Measurements from ENCODE around the gene TCF3. TPM values are rescaled to one million over a fixed set of nuclear protein-coding genes. Genes with fewer than 3 reads are reported as not detected.

Gene TCF3
- polyA plus RNA-seq, 4 donors, result 43.2 to 68.9 (median 52.7) TPM

- Histone ChIP-seq H3K36me3 (ENCODE audit: control insufficient read depth in 3 of 3, insufficient read depth in 2 of 3, low read depth in 1 of 3, low read length in 3 of 3) (peaks cover 14 to 95% (median 22%) of the 10 kb centered on the region in 3 donors), H3K9me3 (ENCODE audit: control insufficient read depth in 2 of 2, insufficient read depth in 1 of 2, low read depth in 1 of 2, low read length in 1 of 2) (no peaks in the 10 kb centered on the region), H3K27me3 (ENCODE audit: control insufficient read depth in 3 of 3, insufficient read depth in 3 of 3, low read length in 3 of 3) (no peaks in the 10 kb centered on the region), H3K4me3 (ENCODE audit: low read depth in 1 of 3, low read length in 3 of 3) (no peak overlapping the region), H3K4me1 (ENCODE audit: control insufficient read depth in 3 of 3, insufficient read depth in 2 of 3, low read depth in 1 of 3, low read length in 2 of 3) (peaks cover 0 to 6% (median 0%) of the 10 kb centered on the region in 3 donors), H3K27ac (ENCODE audit: low read depth in 1 of 3, low read length in 2 of 3) (no peak overlapping the region)
- FAIRE-seq, result no peak
- 75 to 81% (median 78%) methylated on average over 24 of the region's 24 CpGs for WGBS, 3 donors
- DNase-seq, result peak; percentile 54 to 66
Measured at GRCh38 chr19:1618157-1619093, 34.0 kb downstream of the TCF3 start.

- FAIRE-seq, result no peak
- Histone ChIP-seq H3K36me3 (ENCODE audit: control insufficient read depth in 3 of 3, insufficient read depth in 2 of 3, low read depth in 1 of 3, low read length in 3 of 3) (peaks cover 14 to 95% (median 25%) of the 10 kb centered on the region in 3 donors), H3K9me3 (ENCODE audit: control insufficient read depth in 2 of 2, insufficient read depth in 1 of 2, low read depth in 1 of 2, low read length in 1 of 2) (no peaks in the 10 kb centered on the region), H3K27me3 (ENCODE audit: control insufficient read depth in 3 of 3, insufficient read depth in 3 of 3, low read length in 3 of 3) (no peaks in the 10 kb centered on the region), H3K4me3 (ENCODE audit: low read depth in 1 of 3, low read length in 3 of 3) (no peak overlapping the region), H3K4me1 (ENCODE audit: control insufficient read depth in 3 of 3, insufficient read depth in 2 of 3, low read depth in 1 of 3, low read length in 2 of 3) (peaks cover 0 to 17% (median 0%) of the 10 kb centered on the region in 3 donors), H3K27ac (ENCODE audit: low read depth in 1 of 3, low read length in 2 of 3) (no peak overlapping the region)
- 65 to 70% (median 67%) methylated on average over 4 of the region's 4 CpGs for WGBS, 3 donors
- DNase-seq, result no peak
Measured at GRCh38 chr19:1616875-1617274, 35.5 kb downstream of the TCF3 start.

GRCh38 chr19:1616396-1616795 is 36.0 kb downstream of the TCF3 start:
- no peak for DNase-seq
- FAIRE-seq, result no peak
- Histone ChIP-seq H3K4me3 (ENCODE audit: low read depth in 1 of 3, low read length in 3 of 3) (no peak overlapping the region), H3K9me3 (ENCODE audit: control insufficient read depth in 2 of 2, insufficient read depth in 1 of 2, low read depth in 1 of 2, low read length in 1 of 2) (no peaks in the 10 kb centered on the region), H3K36me3 (ENCODE audit: control insufficient read depth in 3 of 3, insufficient read depth in 2 of 3, low read depth in 1 of 3, low read length in 3 of 3) (peaks cover 17 to 95% (median 22%) of the 10 kb centered on the region in 3 donors), H3K27me3 (ENCODE audit: control insufficient read depth in 3 of 3, insufficient read depth in 3 of 3, low read length in 3 of 3) (no peaks in the 10 kb centered on the region), H3K4me1 (ENCODE audit: control insufficient read depth in 3 of 3, insufficient read depth in 2 of 3, low read depth in 1 of 3, low read length in 2 of 3) (peaks cover 0 to 17% (median 0%) of the 10 kb centered on the region in 3 donors), H3K27ac (ENCODE audit: low read depth in 1 of 3, low read length in 2 of 3) (no peak overlapping the region)
- 82 to 94% (median 90%) methylated on average over 8 of the region's 8 CpGs for WGBS, 3 donors

- H3K27me3 ChIP-seq (ENCODE audit: control insufficient read depth in 3 of 3, insufficient read depth in 3 of 3, low read length in 3 of 3), result no peaks in the 10 kb centered on the region
- FAIRE-seq (no peak), DNase-seq (no peak)
- H3K27ac ChIP-seq (ENCODE audit: low read depth in 1 of 3, low read length in 2 of 3), result no peak overlapping the region
- no peaks in the 10 kb centered on the region for H3K9me3 ChIP-seq (ENCODE audit: control insufficient read depth in 2 of 2, insufficient read depth in 1 of 2, low read depth in 1 of 2, low read length in 1 of 2)
- H3K36me3 ChIP-seq (ENCODE audit: control insufficient read depth in 3 of 3, insufficient read depth in 2 of 3, low read depth in 1 of 3, low read length in 3 of 3), result peaks cover 12 to 91% (median 24%) of the 10 kb centered on the region in 3 donors
- no peak overlapping the region for H3K4me3 ChIP-seq (ENCODE audit: low read depth in 1 of 3, low read length in 3 of 3)
- H3K4me1 ChIP-seq (ENCODE audit: control insufficient read depth in 3 of 3, insufficient read depth in 2 of 3, low read depth in 1 of 3, low read length in 2 of 3), result peaks cover 0 to 17% (median 0%) of the 10 kb centered on the region in 3 donors
- WGBS, 3 donors, result 92 to 93% (median 92%) methylated on average over 28 to 41 of the region's 41 CpGs
Measured at GRCh38 chr19:1615156-1615765, 37.2 kb downstream of the TCF3 start.

GRCh38 chr19:1613808-1614570 is 38.4 kb downstream of the TCF3 start:
- Histone ChIP-seq H3K27ac (ENCODE audit: low read depth in 1 of 3, low read length in 2 of 3) (peak overlapping the region in 1 of 3 donors; percentile 47), H3K27me3 (ENCODE audit: control insufficient read depth in 3 of 3, insufficient read depth in 3 of 3, low read length in 3 of 3) (no peaks in the 10 kb centered on the region), H3K9me3 (ENCODE audit: control insufficient read depth in 2 of 2, insufficient read depth in 1 of 2, low read depth in 1 of 2, low read length in 1 of 2) (no peaks in the 10 kb centered on the region), H3K4me1 (ENCODE audit: control insufficient read depth in 3 of 3, insufficient read depth in 2 of 3, low read depth in 1 of 3, low read length in 2 of 3) (peaks cover 0 to 17% (median 0%) of the 10 kb centered on the region in 3 donors), H3K36me3 (ENCODE audit: control insufficient read depth in 3 of 3, insufficient read depth in 2 of 3, low read depth in 1 of 3, low read length in 3 of 3) (peaks cover 8 to 90% (median 24%) of the 10 kb centered on the region in 3 donors), H3K4me3 (ENCODE audit: low read depth in 1 of 3, low read length in 3 of 3) (no peak overlapping the region)
- no peak for FAIRE-seq
- WGBS, 3 donors, result 93 to 98% (median 95%) methylated on average over 28 to 32 of the region's 32 CpGs
- DNase-seq, result no peak

- WGBS, 3 donors, result 79 to 84% (median 80%) methylated on average over 9 of the region's 9 CpGs
- Histone ChIP-seq H3K27ac (ENCODE audit: low read depth in 1 of 3, low read length in 2 of 3) (peak overlapping the region in 1 of 3 donors; percentile 28), H3K27me3 (ENCODE audit: control insufficient read depth in 3 of 3, insufficient read depth in 3 of 3, low read length in 3 of 3) (no peaks in the 10 kb centered on the region), H3K4me3 (ENCODE audit: low read depth in 1 of 3, low read length in 3 of 3) (no peak overlapping the region), H3K4me1 (ENCODE audit: control insufficient read depth in 3 of 3, insufficient read depth in 2 of 3, low read depth in 1 of 3, low read length in 2 of 3) (peaks cover 0 to 17% (median 0%) of the 10 kb centered on the region in 3 donors), H3K36me3 (ENCODE audit: control insufficient read depth in 3 of 3, insufficient read depth in 2 of 3, low read depth in 1 of 3, low read length in 3 of 3) (peaks cover 8 to 89% (median 24%) of the 10 kb centered on the region in 3 donors), H3K9me3 (ENCODE audit: control insufficient read depth in 2 of 2, insufficient read depth in 1 of 2, low read depth in 1 of 2, low read length in 1 of 2) (no peaks in the 10 kb centered on the region)
- no peak for FAIRE-seq
- peak in 1 of 2 donors; percentile 75 for DNase-seq
Measured at GRCh38 chr19:1613146-1613545, 39.3 kb downstream of the TCF3 start.

DNA sequence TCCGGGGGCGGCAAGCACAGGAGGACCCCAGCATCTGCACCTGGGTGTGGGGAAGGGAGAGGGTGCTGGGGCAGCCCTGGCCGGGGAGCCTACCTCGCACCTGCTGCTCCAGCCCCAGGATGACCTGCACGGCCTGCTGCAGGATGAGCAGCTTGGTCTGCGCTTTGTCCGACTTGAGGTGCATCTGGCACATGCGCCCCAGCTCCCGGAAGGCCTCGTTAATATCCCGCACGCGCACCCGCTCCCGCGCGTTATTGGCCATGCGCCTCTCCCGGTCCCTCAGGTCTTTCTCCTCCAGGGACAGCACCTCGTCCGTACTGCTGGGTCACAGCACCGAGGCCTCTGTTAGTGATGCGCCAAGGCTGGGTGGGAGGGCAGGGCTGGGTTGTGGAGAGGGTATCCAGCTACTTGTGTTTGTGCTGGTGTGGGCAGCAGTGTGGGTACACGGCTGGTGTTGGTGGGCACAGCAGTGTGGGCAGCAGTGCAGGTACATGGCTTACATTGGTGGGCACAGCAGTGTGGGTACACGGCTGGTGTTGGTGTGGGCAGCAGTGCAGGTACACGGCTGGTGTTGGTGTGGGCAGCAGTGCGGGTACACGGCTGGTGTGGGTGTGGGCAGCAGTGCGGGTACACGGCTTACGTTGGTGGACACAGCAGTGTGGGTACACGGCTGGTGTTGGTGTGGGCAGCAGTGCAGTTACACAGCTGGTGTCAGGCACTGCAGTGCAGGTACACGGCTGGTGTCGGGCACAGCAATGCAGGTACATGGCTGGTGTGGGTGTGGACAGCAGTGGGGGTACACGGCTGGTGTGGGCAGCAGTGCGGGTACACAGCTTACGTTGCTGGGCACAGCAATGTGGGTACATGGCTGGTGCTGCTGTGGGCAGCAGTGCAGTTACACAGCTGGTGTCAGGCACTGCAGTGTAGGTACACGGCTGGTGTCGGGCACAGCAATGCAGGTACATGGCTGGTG is 40.0 kb downstream of the TCF3 start:
- H3K27me3 ChIP-seq (ENCODE audit: control insufficient read depth in 3 of 3, insufficient read depth in 3 of 3, low read length in 3 of 3), result no peaks in the 10 kb centered on the region
- DNase-seq (no peak), FAIRE-seq (no peak)
- peaks cover 8 to 82% (median 24%) of the 10 kb centered on the region in 3 donors for H3K36me3 ChIP-seq (ENCODE audit: control insufficient read depth in 3 of 3, insufficient read depth in 2 of 3, low read depth in 1 of 3, low read length in 3 of 3)
- H3K4me3 ChIP-seq (ENCODE audit: low read depth in 1 of 3, low read length in 3 of 3), result no peak overlapping the region
- peaks cover 0 to 17% (median 0%) of the 10 kb centered on the region in 3 donors for H3K4me1 ChIP-seq (ENCODE audit: control insufficient read depth in 3 of 3, insufficient read depth in 2 of 3, low read depth in 1 of 3, low read length in 2 of 3)
- peak overlapping the region in 1 of 3 donors; percentile 28 for H3K27ac ChIP-seq (ENCODE audit: low read depth in 1 of 3, low read length in 2 of 3)
- no peaks in the 10 kb centered on the region for H3K9me3 ChIP-seq (ENCODE audit: control insufficient read depth in 2 of 2, insufficient read depth in 1 of 2, low read depth in 1 of 2, low read length in 1 of 2)
- 93 to 95% (median 93%) methylated on average over 39 of the region's 39 CpGs for WGBS, 3 donors

All from small intestine (tissue), 7 donors.